Smooth muscle cell of the brain vasculature (primary cell): Measurements from ENCODE around the gene KLK6.

Experiments
- DNase-seq: peaks from one replicate; pipeline ENCODE4 v3.0.0-alpha.2; 2012; ENCODE audit warnings: low read depth, low spot score

KLK6 gene

DNA sequence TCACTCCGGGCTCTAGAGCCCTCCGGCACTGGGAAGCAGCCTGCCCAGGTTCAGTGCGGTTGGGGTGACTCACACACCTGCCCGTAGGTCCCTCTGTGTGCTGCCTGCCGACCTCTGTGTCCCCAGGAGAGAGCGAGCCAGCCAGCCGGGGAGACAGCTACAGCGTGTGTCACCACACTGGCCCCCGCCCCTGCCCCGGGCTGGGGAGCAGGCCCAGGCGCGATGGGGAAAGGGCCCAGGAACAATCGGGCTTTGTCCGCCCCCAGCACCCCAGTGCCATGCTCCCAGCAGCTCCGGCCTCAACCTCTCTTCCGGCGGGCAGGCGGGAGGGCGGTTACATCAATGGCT lies at the start of gene KLK6:
Gene KLK6 (minus strand): TSS at position 179 of the 348 bp plus-strand sequence. CDS start 1,487 bp downstream, outside the sequence.
- no peak for DNase-seq

DNA sequence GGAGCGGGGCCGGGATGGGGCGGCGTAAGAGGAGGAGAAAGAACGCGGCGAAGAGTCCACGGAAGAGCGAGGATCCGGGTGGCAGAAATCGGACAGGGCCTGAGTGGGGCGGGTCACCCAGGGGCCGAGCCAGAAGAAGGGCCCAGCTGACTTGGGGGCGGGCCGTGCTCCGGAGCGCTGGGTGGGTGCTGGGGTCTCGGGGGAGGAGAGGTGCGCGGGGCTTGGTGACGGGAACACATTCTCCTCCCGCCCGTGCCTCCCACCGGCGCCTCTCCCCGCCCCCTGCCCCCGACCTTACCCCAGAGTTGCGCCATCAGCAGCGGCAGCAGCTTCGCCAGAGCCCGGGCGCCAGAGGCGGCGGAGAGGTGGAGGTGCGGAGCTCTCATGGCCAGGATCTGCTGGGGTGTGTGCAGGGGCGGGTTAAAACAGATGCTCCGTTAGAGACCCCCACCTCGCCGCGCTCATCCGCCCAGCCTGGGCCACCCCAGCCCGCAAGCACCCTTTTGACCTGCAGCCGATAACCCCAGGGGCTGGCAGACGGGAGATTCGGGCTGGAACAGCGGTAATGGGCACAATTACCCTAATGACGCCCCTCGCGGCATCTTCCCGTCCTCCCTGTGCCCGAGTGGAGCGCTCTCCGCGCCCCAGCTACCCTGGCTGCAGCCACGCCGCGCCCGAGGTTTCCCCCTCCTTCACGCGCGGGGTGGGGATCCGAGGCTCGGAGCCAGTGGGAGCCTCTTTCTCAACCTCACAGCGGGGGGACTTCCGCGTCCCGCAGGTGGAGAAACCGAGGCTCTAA lies 49.6 kb upstream of the KLK6 start:
- no peak for DNase-seq

DNA sequence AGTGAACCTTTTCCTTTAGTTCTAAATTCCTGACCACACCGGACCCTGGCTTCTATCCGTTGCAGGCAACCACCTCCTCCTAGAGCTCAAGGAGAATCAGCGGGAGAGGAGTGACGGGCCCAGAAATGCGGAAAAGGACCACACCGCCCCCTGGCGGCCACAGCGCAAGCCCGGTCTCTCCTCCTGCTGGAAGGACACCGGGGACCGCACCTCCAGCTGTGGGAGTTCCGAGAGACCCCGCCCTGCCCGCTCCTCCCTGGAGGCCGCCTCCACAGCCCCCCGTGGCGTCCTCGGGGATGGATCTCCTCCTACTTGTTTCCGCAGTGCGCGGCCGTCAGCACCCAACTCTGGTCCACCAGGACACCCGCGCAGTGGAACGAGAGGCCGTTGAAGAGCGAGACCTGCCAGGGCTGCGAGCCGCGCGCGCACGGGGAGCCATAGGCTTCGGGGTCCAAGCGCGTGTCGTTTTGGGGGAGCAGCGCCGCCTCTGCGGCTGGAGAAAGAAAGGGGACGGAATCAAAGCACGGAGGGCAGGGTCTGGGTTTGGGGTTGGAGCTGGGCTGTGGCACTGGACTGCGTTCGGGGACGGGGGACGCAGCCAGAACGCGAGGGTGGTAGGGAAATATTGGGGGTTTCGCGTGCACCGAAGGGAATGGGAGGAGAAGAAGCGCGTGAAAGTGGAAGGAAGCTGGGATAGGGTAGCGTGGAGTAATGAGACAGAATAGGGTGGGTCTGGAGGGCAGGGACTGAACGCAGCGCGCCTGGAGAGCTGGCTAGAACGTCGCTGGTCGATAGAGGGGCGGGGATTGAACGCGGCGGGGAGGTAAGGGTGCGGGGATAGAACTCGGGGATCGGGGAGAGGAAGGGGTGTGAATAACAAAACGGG lies 47.6 kb upstream of the KLK6 start:
- no peak for DNase-seq

DNA sequence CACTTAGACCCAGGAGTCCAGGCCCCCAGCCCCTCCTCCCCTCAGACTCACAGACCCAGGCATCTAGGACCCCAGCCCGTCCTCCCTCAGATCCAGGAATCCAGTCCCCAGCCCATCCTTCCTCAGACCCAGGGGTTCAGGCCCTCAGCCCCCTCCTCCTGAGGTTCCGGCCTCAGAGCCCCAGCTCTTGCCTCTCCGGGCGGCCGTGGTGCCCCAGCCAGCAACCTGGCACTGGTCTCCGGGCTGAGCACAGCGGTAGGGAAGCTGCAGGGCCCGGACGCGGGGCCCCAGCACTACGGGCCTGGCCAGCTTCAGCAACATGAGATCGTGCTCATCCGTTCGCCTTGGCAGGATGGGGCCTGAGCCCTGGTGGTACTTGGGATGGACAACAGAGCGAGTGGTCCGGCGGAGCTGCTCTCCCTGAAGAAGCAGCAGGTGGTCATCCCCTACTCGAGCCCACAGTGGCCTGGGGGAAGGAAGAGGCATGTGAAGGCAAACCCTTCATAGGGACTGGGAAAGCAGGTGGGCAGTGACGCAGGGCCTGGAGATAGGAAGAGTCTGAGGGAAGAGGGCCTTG lies 46.4 kb upstream of the KLK6 start:
- no peak for DNase-seq

DNA sequence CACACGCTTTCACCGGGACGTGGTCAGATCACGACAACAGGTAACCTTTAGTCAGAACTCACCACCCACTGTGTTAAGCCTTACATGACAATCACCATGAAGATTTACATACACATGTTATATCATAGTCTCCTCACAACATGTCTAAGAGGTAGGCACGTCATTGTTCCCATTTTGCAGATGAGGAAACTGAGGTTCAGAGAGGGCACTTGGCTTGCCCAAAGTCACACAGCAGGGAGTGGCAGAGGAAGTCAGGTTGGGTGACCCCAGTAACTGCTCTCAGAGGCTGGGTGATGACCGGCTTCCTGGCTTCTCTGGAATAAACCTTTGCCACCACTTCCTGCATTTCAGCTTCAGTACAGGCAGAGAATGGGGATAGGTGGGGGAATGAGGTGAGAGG lies 44.9 kb upstream of the KLK6 start:
- DNase-seq: no peak

DNA sequence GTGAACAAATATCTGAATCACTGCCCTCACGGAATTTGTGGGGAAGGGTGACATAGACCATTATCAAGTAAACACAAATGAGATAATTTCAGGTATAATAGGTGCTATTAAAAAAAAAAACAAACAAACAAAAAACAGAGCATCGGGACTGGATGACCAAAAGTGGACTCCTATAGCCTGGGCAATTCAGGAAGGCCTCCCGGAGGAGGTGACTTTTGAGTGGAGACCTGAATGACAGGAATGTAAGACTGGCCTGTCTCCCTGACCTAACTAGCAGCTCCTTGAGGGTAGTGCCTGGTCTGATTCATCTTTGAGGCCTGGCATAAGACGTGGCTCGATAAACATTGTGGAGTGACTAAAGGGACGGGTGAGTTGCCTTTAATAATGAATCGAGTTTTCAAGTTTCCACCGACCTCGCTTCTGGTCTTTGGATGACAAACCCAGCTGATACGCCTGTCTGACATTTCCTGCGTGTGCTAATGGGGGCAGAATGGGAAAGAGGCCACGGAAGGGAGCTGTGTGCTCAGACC lies 43.3 kb upstream of the KLK6 start:
- no peak for DNase-seq

DNA sequence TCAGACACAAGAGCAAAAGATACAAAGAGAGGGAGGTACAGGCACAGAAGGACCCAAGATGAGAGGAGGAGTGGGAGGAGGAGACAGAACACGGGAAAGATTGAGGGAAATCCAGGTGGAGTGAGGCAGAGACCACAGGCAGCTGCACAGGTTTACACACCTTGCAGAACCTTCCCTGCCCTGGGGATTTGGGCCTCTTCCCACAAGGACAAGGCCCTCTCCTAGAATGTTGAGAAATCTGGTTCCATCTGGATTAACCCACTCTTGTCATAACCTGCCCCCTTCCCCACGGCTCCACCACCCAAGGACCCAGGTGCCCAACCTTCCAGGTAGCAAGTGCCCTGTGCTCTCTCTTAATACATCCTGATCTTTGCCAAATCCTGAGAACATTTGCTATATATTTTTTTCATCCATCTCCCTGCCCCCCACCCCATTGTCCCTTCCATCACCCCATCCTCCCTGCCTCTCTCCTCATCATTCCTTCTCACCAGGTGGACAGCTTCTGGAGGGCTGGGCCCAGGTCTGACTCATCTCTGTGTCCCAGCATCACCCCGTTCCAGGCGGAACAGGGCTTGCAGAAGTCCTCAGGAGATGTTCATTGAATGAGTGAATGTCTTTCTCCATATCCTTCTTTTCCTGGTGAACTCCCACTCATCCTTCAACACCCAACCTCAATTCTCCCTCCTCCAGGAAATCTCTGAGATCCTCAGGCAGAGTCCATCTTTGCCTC lies 40.8 kb upstream of the KLK6 start:
- DNase-seq: no peak

DNA sequence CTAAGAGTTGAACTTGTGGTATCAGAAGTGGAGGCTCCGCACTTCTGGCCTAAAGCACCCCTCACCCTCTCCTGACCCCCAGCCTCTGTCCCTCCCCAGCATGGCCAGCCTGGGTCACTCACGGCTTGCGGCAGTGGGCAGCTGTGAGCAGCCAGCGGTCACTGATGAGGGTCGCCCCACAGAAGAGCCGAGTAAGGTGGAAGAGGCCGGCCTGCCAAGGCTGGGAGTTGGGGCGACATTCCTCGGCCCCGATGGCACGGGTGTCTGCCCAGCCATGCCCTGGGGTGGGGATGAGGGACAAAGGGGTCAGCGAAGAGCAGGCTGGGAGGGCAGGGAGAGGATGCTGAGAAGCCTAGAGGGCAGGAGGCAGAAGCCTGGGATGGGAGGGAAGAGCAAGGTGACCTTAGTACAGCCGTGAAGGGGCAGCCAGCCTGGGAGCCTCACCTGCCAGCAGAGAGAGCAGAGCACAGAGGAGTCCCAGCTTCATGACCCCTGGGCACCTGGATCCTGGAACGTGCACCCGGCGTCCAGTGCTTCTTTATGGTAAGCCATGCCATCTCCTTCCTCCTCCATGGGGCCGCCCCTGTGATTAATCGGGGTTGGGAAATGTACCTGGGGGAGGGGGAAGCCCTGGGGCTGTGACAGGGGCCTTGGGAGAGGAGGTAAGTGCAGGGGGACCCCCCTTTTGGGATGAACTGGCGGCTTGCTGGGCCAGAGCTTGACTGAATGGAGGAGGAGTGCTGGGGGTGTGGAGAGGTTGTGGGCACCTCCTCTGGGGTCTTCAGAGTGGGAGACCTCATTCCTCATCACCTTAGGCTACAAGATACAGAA lies 39.9 kb upstream of the KLK6 start:
- no peak for DNase-seq

DNA sequence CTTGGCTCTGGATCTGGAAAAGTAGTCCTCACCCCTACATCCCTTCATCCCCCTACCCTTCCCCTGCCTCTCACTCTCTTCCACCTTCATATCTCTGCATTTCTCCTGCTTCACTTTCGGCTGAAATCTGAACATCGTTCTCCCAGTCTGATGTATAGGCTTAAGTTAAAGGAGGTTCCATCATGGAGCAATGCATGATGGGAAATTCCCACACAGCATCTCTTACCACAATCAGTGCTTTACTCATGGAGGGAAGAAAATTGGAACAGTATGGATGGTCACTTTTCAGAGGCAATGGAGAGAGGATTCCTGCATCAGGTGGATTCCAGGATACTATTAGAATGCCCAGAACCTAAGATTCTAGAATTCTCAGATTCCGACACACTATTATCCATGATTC lies 38.1 kb upstream of the KLK6 start:
- DNase-seq: no peak

DNA sequence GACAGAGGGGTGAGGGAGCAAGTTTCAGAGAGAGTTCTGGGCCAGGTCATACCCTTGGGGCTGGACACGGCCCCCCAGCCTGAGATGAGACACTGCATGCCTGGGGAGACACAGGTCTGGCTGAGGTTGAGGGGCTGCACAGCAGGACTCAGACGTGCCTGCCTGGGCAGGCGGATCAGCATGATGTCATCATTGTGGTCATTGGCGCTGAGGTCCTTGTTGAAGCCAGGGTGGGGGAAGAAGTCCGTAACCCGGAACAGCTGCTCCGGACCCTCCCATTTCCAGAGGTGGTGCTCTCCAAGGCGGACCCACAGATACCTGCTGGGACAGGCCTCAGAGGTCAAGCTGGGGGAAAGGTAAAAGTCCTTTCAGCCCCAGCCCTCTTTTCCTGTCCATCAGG lies 37.0 kb upstream of the KLK6 start:
- no peak for DNase-seq

DNA sequence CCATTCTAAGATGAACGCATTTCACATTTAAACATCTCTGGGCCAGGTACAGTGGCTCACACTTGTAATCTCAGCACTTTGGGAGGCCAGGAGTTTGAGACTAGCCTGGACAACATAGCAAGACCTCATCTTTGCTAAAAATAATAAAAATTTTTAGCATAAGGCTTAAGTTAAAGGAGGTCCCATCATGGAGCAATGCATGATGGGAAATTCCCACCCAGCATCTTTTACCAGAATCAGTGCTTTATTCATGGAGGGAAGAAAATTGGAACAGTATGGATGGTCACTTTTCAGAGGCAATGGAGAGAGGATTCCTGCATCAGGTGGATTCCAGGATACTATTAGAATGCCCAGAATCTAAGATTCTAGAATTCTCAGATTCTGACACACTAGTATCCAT lies 35.9 kb upstream of the KLK6 start:
- no peak for DNase-seq

DNA sequence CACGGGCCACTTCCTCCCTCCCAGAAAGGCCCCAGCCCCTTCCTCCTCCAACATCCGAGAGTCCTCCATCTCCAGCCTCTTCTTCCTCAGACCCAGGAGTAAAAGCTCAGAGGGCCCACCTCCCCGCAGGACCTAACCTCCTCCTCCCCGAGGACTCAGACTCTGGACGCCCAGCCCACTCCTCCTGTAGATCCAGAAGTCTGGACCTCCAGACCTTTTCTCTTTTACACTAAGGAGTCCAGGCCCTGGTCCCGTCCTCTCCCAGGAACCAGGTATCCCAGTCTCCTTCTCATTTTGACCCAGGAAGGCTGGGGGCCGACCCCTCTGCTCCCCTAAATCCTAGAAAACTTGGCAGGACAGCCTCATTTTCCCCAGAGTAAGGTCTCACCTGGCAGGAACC lies 33.9 kb upstream of the KLK6 start:
- DNase-seq: no peak

DNA sequence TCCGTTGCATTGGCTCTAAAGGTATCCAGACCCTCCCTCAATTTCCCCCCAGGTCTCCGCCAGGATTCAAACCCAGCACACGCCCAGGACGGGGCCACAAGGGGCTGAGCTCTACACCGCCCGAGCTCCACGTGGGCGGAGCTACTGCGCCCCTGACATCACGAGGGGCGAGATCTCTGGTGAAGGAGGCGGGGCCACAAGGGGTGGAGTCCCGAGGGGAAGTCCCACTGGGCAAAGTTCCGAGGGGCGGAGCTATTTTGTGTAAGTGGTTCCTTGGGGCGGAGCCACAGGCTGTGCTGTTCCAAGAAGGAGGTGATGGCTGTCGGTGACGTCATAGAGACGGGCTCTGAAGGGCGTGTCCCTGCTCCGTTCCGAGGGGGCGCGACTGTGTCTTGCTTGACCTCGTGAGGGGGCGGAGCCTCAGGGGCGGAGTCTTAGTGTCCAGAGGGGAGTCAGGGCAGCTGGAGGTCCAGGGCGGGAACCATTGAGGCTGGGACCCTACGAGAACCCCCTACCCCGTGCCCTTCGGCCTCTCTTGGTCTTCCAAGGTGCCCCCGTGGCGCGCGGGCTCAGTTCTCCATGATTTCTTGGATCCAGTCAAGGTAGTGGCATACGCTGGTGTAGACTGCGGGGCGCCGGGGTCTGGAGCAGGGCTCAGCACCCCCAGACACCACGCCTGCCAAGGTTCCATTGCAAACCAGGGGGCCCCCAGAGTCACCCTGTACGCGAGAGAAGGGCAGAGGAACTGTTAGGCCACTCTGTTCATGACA lies 33.3 kb upstream of the KLK6 start:
- no peak for DNase-seq

DNA sequence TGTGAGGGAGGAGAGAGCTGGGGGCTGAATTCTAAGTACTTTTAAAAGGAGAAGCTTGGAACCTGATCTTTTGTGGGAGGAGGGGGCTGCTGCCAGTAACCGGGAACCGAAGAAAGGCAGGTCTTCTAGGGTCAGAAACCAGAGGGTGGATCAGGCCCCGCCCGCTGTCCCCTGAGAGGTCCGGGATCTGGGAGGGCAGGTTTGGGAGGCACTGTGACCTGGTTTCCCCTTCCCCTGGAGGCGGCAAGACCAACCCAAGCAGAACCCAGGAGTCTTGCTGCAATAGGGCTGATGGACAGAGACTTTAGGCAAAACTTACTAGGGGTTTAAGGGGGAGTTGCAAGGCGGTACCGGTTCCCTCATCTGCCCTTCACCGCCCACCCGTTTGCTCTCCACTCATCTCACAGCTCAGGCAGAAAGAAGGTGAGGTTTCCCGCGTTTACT lies 32.7 kb upstream of the KLK6 start:
- no peak for DNase-seq

DNA sequence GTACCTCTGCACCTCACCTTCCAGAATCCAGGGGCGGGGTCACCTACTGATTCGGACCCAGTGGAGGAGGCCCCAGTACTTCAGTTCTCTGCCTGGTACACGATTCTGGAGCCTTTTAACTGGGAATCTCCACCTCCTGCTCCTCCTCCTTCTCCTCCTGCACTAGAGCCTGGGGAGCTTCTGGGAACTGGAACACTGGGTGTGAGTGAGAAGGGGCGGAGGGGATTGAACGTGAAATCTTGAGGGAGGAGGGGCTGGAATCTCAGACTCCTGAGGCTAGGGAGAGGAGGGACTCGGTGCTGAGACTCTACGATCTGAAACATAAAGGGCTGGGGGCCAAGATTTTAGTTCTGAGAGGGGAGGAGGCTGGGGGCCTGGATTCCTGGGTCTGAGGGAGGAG lies 32.1 kb upstream of the KLK6 start, which contains the start of gene KLK8:
Gene KLK8 (minus strand): TSS at position 90 of the 400 bp plus-strand sequence. CDS start 437 bp downstream, outside the sequence.
- DNase-seq: no peak

DNA sequence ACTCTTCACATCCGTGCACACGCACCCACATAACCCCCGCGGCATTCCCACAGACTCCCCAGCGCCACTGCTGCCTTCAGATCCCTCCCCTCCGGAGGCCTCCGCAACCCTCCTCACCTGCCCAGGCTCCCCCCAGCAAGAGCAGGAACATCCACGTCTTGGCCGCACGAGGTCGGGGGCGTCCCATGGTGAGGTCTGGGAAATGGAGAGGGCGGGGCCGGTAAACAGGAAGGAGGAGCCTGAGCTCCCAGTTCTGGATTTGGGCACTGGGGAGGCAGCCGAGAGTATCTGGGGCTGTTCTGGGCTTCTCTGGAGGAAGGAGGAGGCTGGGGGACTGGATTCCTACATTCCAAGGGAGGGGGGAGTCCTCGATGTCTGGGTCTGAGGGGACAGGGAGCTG lies 31.6 kb upstream of the KLK6 start:
- DNase-seq: no peak

DNA sequence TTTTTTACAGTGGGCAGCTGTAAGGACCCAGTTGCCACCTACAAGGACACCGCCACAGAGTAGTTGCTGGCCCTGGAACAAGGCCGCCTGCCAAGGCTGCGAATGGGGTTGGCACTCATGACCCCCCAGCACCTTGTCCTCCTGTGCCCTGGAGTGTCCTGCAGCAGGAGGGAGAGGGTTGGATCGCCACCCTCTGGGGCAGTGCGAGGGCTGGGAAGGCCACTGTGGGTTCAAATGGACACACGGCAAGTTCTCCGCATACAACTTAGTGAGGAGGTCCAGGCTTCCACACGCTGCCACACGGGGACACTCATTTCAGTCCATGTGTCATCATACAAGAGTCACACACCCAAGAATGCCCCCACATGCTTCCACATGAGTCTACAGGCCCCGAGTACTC lies 31.0 kb upstream of the KLK6 start:
- DNase-seq: no peak

DNA sequence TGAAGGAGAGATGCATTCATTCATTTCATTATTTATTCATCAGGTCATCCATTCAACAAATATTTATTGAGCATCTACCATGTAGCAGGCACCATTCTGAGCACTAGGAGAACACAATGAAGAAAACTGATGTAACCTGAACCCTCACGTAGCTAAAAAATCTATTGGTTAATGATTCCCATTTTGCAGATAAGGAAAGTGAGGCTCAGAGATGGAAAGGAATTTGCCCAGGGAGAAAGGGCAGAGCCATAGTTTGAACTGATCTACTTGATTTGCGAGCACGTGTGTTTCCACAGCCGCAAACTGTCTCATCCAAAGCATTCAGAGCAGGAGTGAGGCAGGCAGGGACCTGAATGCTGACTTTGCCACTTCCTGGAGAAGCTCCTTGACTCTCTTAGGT lies 29.3 kb upstream of the KLK6 start:
- no peak for DNase-seq

DNA sequence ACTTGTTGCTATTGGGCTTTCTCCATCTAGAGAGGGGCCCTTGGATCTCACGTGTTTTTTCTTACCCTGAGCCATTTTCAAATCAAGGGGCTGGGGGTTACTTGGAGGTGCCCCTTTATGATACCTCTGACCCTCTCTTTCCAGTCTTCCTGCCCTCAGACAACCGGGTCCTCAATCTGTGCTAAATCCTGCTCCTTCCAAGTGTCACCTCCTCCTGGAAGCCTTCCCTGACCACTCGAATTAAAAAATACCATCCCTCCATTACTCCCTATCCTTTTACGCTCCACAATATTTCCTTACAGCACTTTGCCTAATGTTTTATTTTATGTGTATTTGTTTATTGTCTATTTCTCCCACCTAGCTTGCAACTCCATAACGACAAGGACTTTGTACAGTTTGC lies 28.7 kb upstream of the KLK6 start:
- DNase-seq: no peak

DNA sequence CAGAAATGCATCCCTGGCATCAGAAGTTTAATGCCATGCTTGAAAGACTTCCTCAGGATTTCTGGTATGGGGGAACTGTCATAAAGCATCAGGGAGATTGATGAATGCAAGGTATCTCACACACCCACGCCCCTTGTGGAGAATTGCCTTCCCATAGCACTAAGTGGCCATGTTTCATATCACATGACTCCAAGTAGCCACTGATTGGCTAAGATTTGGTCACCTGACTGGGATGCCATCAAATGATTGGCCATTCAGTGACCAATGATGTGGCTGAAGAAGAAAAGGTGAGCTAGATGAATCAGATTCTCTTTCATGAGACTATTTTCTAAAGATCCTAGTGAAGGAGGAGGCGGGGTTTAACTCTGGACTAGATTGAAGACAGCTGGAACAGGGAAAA lies 24.7 kb upstream of the KLK6 start:
- DNase-seq: no peak
